ENCODE measurements around the gene LRRC45. TPM values are rescaled to one million over a fixed set of nuclear protein-coding genes. Genes with fewer than 3 reads are reported as not detected.

The LRRC45 gene
- total RNA-seq, 1 experiment from 2014 or later, result 40.1 TPM

DNA sequence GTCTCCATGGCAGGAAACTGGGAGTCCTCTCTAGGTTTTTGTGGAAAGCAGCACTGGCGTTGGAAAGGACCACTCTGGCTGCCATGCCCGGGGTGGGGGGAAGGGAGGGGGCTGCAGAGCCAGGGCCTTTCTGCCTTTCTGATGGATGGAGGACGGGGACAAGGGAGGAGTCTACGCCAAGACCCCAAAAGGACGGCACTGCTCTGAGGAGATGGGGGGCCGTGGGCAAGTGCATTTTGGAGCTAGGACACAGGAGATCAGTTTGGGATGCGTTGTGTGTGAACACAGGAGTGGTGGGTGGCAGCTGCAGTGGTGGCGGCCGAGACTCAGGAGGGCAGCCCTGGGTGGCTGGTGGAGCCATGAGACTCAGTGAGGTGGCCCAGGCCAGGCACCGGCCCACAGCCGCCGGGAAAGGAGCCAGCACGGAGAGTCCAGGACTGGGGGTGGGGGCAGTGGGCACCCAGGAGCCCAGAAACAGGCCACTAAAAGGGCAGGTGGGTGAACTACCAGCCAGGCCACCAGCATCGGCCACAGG lies 2.5 kb upstream of the LRRC45 start:
- H3K4me3 ChIP-seq (replicated peaks in 1 of 2; ENCODE audit: low read depth in 1 of 2, low read length in 2 of 2), result no peak overlapping the region; a peak in 1 of 4 replicates
- H4K20me1 ChIP-seq (ENCODE audit: insufficient read depth), result peaks cover 4% of the 10 kb centered on the region; the same call in 1 of the 2 replicates
- DNase-seq (ENCODE audit: low read depth, low spot score) (no peak), ATAC-seq (no peak)
- no peaks in the 10 kb centered on the region for H3K9me2 ChIP-seq (ENCODE audit: insufficient read depth)
- peaks cover 29 to 47% of the 10 kb centered on the region in 2 experiments for H3K4me1 ChIP-seq (ENCODE audit: control insufficient read depth in 1 of 2, insufficient read depth in 2 of 2, low read length in 2 of 2)
- no peak for TF ChIP-seq FOSL1 (IDR thresholded peaks at IDR 0.05; ENCODE audit: low read depth)
- TF ChIP-seq JUND (IDR thresholded peaks at IDR 0.05), result no peak
- TF ChIP-seq EZH2 (IDR thresholded peaks at IDR 0.05), result no peak
- TF ChIP-seq, protein P1, sequence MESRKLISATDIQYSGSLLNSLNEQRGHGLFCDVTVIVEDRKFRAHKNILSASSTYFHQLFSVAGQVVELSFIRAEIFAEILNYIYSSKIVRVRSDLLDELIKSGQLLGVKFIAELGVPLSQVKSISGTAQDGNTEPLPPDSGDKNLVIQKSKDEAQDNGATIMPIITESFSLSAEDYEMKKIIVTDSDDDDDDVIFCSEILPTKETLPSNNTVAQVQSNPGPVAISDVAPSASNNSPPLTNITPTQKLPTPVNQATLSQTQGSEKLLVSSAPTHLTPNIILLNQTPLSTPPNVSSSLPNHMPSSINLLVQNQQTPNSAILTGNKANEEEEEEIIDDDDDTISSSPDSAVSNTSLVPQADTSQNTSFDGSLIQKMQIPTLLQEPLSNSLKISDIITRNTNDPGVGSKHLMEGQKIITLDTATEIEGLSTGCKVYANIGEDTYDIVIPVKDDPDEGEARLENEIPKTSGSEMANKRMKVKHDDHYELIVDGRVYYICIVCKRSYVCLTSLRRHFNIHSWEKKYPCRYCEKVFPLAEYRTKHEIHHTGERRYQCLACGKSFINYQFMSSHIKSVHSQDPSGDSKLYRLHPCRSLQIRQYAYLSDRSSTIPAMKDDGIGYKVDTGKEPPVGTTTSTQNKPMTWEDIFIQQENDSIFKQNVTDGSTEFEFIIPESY (IDR thresholded peaks at IDR 0.05; ENCODE audit: extremely low read depth, insufficient replicate concordance, low read length), result no peak
- TF ChIP-seq CBX3 (IDR thresholded peaks at IDR 0.05; ENCODE audit: low read depth), result no peak
- TF ChIP-seq, protein P2, sequence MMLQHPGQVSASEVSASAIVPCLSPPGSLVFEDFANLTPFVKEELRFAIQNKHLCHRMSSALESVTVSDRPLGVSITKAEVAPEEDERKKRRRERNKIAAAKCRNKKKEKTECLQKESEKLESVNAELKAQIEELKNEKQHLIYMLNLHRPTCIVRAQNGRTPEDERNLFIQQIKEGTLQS (IDR thresholded peaks at IDR 0.05), result no peak
- TF ChIP-seq SP1 (IDR thresholded peaks at IDR 0.05; ENCODE audit: low read depth), result no peak
- no peak for TF ChIP-seq POLR2AphosphoS5 (IDR thresholded peaks at IDR 0.05; ENCODE audit: low read depth, low read length)
- TF ChIP-seq YY1 (IDR thresholded peaks at IDR 0.05; ENCODE audit: extremely low read depth, insufficient replicate concordance, low read depth, low read length), result no peak
- CTCF ChIA-PET, result interaction anchor here (0.9 to 5.3 kb wide), 18 partner anchors 10 to 345 kb away, joined by 3 to 151 read pairs (median 5); partner anchors contain the start of genes ARHGDIA, DCXR, MAFG and NOTUM
- H3K27me3 ChIP-seq (ENCODE audit: insufficient read depth, low read length), result no peaks in the 10 kb centered on the region
- RAD21 ChIA-PET (ENCODE audit: low non-redundant PET in 1 of 2, low total read pairs in 2 of 2, uncharacterized antibody in 2 of 2, unreplicated experiment in 2 of 2), result interaction anchor here (0.6 to 5.3 kb wide), 4 partner anchors 53 to 78 kb away, joined by 3 to 50 read pairs (median 22); partner anchors contain the start of gene NOTUM (in 2 of the 2)
- H3K79me2 ChIP-seq (ENCODE audit: insufficient read depth, low read length), result peaks cover 46% of the 10 kb centered on the region
- H2AFZ ChIP-seq (ENCODE audit: low read depth, low read length, poor library complexity, severe bottlenecking), result no peak overlapping the region
- intact Hi-C loops (cut with micrococcal nuclease), result loop anchor here (1.0 to 5.0 kb wide), 5 partner anchors 18 to 732 kb away; partner anchors contain the start of genes PCYT2 and TBCD
- H3K36me3 ChIP-seq (ENCODE audit: control insufficient read depth in 1 of 2, insufficient read depth in 2 of 2, low read length in 2 of 2), result peaks cover 0 to 10% of the 10 kb centered on the region in 2 experiments; a peak in 1 of 4 replicates
- no peaks in the 10 kb centered on the region for H3K9me3 ChIP-seq (ENCODE audit: control insufficient read depth in 1 of 2, insufficient read depth in 1 of 2, low read depth in 1 of 2, low read length in 2 of 2)
- peak overlapping the region; percentile 96 for H3K27ac ChIP-seq (ENCODE audit: low read depth, low read length)
- POLR2A ChIA-PET, result interaction anchor here (0.7 to 1.5 kb wide), 6 partner anchors 10 to 151 kb away, joined by 3 to 4 read pairs (median 3); partner anchors contain the start of genes DCXR, MAFG and RAC3
- H3K9ac ChIP-seq (ENCODE audit: low read length), result no peak overlapping the region
- peak overlapping the region; percentile 80 for H3K4me2 ChIP-seq (ENCODE audit: low read length)
- BruUV-seq (replicated peaks), result no TSS peak
